Osteocyte (in vitro differentiated cells): ENCODE measurements around the gene TBL2. TPM values are rescaled to one million over a fixed set of nuclear protein-coding genes. Genes with fewer than 3 reads are reported as not detected.
A peak's percentile ranks its signal among the peaks of the same experiment; 100 is the strongest.
"Not testable (repeated sequence)": the region's sequence is repeated elsewhere in the genome, so short reads cannot be mapped to it uniquely, and the experiment has no call there.

ENCODE experiments used
- DNase-seq: peaks from one replicate; pipeline ENCODE4 v3.0.0; 2021; ENCODE audit warnings: mixed read lengths; ENCODE audit not compliant: unreplicated experiment; ENCODE audit errors: extremely low spot score
- H3K27ac Mint-ChIP-seq: one replicate; pipeline ENCODE4 v1.8.0; 2021; ENCODE audit warnings: mild to moderate bottlenecking, mixed read lengths; ENCODE audit not compliant: unreplicated experiment
- H3K27me3 Mint-ChIP-seq: one replicate; pipeline ENCODE4 v1.8.0; 2021; ENCODE audit warnings: mixed read lengths; ENCODE audit not compliant: unreplicated experiment
- H3K36me3 Mint-ChIP-seq: one replicate; pipeline ENCODE4 v1.8.0; 2021; ENCODE audit warnings: mixed read lengths; ENCODE audit not compliant: unreplicated experiment
- H3K4me1 Mint-ChIP-seq: one replicate; pipeline ENCODE4 v1.8.0; 2021; ENCODE audit warnings: mixed read lengths; ENCODE audit not compliant: unreplicated experiment
- H3K4me3 Mint-ChIP-seq: one replicate; pipeline ENCODE4 v1.8.0; 2021; ENCODE audit warnings: mild to moderate bottlenecking, moderate library complexity, mixed read lengths; ENCODE audit not compliant: unreplicated experiment
- H3K9me3 Mint-ChIP-seq: one replicate; pipeline ENCODE4 v1.8.0; 2021; ENCODE audit warnings: mixed read lengths; ENCODE audit not compliant: unreplicated experiment
- total RNA-seq: library from RNA; stranded (reverse); gene quantifications from 2 replicates; pipeline ENCODE4 v1.2.1, GENCODE V29; 2021
- TF ChIP-seq, protein P1 (sequence below): fragments of 200-600 bp; sonication (generic); IDR thresholded peaks from 2 replicates; pipeline ENCODE4 v1.5.0; 2021; ENCODE audit warnings: antibody characterized with exemption, mild to moderate bottlenecking, moderate library complexity

The TBL2 gene
- total RNA-seq, 1 donor from 2014 or later: 48.0 TPM

DNA sequence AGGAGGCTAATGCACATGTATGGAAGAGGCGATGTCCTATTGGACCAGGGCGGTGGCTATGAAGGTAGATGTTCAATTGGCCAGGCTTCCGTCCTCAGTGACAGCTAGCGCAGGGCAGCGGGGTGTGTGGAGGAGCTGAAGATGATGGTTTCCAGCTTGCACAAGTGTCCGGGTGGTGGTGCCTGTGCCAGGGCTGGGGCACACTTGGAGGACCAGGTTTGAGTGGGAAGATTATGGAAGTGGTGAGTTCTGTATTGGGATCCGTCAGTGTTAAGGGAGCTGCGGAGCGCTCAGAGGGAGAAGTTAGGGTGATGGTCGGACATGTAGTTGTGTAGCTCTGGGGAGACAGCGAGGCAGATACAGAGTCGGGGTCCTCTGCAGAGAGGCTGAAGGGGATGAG lies 8.5 kb upstream of the TBL2 start:
- no peak for DNase-seq
- peaks cover under 1% of the 10 kb centered on the region for H3K4me1 Mint-ChIP-seq
- no peaks in the 10 kb centered on the region for H3K9me3 Mint-ChIP-seq
- peaks cover 2% of the 10 kb centered on the region for H3K27me3 Mint-ChIP-seq
- no peak overlapping the region for H3K27ac Mint-ChIP-seq
- H3K36me3 Mint-ChIP-seq: no peaks in the 10 kb centered on the region
- no peak overlapping the region for H3K4me3 Mint-ChIP-seq
- TF ChIP-seq, protein P1, sequence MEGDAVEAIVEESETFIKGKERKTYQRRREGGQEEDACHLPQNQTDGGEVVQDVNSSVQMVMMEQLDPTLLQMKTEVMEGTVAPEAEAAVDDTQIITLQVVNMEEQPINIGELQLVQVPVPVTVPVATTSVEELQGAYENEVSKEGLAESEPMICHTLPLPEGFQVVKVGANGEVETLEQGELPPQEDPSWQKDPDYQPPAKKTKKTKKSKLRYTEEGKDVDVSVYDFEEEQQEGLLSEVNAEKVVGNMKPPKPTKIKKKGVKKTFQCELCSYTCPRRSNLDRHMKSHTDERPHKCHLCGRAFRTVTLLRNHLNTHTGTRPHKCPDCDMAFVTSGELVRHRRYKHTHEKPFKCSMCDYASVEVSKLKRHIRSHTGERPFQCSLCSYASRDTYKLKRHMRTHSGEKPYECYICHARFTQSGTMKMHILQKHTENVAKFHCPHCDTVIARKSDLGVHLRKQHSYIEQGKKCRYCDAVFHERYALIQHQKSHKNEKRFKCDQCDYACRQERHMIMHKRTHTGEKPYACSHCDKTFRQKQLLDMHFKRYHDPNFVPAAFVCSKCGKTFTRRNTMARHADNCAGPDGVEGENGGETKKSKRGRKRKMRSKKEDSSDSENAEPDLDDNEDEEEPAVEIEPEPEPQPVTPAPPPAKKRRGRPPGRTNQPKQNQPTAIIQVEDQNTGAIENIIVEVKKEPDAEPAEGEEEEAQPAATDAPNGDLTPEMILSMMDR: no peak

DNA sequence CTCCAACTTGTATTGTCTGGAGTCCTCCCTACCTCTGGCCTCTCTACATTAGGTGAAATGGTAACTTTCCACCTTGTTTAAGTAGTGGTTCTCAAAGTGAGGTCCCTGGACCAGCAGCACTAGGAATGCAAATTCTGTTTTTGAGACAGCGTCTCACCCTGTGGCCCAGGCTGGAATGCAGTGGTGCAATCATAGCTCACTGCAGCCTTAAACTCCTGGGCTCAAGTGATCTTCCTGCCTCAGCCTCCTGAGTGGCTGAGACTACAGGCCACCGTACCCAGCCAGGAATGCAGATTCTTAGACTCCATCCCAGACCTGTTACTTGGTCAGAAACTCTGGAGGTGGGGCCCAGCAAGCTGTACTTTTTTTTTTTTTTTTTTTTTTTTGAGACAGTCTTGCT lies 6.8 kb upstream of the TBL2 start:
- H3K4me1 Mint-ChIP-seq: peaks cover 4% of the 10 kb centered on the region
- H3K27ac Mint-ChIP-seq: no peak overlapping the region
- no peak for DNase-seq
- H3K4me3 Mint-ChIP-seq: no peak overlapping the region
- TF ChIP-seq, protein P1: no peak
- no peaks in the 10 kb centered on the region for H3K36me3 Mint-ChIP-seq
- H3K9me3 Mint-ChIP-seq: no peaks in the 10 kb centered on the region
- peaks cover 2% of the 10 kb centered on the region for H3K27me3 Mint-ChIP-seq

DNA sequence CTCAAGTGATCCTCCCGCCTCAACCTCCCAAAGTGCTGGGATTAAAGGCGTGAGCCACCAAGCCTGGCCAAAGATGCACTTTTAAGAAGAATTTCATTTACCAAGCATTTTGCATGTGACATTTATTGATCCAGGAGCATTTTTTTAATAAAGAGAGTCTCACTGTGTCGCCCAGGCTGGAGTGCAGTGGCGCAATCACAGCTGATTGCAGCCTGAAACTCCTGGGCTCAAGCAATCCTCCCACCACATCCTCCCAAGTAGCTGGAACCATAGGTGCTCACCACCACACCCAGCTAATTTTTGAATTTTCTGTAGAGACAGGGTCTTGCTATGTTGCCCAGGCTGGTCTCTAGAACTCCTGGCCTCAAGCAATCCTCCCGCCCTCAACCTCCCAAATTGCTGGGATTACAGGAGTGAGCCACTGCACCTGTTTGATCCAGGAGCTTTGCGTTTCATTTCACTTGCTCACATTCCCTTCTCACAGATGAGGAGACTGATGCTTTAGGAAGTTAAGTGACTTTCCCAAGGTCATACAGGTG lies 4.4 kb upstream of the TBL2 start:
- H3K36me3 Mint-ChIP-seq: no peaks in the 10 kb centered on the region
- TF ChIP-seq, protein P1: no peak
- no peak overlapping the region for H3K4me3 Mint-ChIP-seq
- H3K27ac Mint-ChIP-seq: no peak overlapping the region
- peaks cover 11% of the 10 kb centered on the region for H3K4me1 Mint-ChIP-seq
- no peak for DNase-seq
- peaks cover 2% of the 10 kb centered on the region for H3K27me3 Mint-ChIP-seq
- H3K9me3 Mint-ChIP-seq: no peaks in the 10 kb centered on the region

DNA sequence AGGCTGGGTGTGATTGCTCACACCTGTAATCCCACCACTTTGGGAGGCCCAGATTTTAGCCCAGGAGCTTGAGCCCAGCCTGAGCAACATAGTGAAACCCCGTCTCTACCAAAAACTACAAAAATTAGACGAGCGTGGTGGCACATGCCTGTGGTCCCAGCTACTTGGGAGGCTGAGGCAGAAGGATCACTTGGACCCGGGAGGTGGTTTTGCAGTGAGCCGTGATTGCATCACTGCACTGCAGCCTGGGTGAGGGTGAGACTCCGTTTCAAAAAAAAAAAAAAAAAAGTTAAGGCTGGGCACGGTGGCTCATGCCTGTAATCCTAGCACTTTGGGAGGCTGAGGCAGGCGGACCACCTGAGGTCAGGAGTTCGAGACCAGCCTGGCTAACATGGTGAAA lies 2.6 kb upstream of the TBL2 start:
- peaks cover 26% of the 10 kb centered on the region for H3K4me1 Mint-ChIP-seq
- not testable (repeated sequence) for H3K27ac Mint-ChIP-seq, H3K36me3 Mint-ChIP-seq, H3K9me3 Mint-ChIP-seq, DNase-seq, H3K4me3 Mint-ChIP-seq, H3K27me3 Mint-ChIP-seq

DNA sequence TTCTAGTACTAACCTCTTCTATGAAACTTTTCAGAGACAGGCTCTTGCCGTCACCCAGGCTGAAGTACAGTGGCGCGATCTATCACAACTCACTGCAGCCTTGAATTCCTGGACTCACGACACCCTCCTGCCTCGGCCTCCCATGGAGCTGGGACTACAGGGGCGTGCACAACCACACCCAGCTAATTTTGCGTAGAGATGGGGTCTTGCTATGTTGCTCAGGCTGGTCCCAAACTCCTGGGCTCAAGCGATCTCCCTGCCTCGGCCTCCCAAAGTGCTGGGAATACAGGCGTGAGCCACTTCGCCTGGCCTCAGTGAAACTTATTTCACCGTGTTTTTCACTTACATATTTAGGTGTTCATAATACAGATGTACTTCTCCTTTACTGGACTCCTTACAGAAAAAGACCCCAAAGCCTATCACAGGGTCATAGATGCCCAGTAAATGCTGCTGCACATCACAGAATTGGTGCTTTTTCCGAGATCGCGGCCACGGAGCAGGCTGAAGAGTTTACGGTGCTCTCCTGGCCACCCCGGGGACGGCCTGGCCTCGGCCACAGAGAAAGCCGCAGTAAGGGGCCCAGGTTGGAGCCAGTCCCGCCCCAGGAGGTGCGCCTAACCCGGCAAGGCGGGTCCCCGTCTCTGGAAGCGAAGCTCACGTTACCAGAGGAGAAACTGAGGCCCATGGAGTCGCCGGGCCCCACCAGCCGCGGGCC lies 595 bp downstream of the TBL2 start:
- Mint-ChIP-seq H3K4me1 (peaks cover 27% of the 10 kb centered on the region), H3K36me3 (peaks cover 10% of the 10 kb centered on the region), H3K27me3 (no peaks in the 10 kb centered on the region), H3K9me3 (no peaks in the 10 kb centered on the region), H3K27ac (peak overlapping the region; percentile 98), H3K4me3 (peak overlapping the region; percentile 87)
- TF ChIP-seq, protein P1: no peak
- DNase-seq: no peak
